SHP77 (cell line): Measurements from ENCODE around the gene ZNF497.
A peak's percentile ranks its signal among the peaks of the same experiment; 100 is the strongest.
"Not testable (repeated sequence)": the region's sequence is repeated elsewhere in the genome, so short reads cannot be mapped to it uniquely, and the experiment has no call there.

ENCODE experiments used
- DNase-seq, 2 experiments: peaks; one replicate each; lab custom pipeline; 2025; lab: John Stamatoyannopoulos, UW

The ZNF497 gene

GRCh38 chr19:58362272-58362994, at the start of gene ZNF497:
ZNF497 (minus strand) TSS chr19:58362751; CDS start chr19:58357635, 5,116 bp downstream.
- DNase-seq = peak; percentile 95 to 97

DNA sequence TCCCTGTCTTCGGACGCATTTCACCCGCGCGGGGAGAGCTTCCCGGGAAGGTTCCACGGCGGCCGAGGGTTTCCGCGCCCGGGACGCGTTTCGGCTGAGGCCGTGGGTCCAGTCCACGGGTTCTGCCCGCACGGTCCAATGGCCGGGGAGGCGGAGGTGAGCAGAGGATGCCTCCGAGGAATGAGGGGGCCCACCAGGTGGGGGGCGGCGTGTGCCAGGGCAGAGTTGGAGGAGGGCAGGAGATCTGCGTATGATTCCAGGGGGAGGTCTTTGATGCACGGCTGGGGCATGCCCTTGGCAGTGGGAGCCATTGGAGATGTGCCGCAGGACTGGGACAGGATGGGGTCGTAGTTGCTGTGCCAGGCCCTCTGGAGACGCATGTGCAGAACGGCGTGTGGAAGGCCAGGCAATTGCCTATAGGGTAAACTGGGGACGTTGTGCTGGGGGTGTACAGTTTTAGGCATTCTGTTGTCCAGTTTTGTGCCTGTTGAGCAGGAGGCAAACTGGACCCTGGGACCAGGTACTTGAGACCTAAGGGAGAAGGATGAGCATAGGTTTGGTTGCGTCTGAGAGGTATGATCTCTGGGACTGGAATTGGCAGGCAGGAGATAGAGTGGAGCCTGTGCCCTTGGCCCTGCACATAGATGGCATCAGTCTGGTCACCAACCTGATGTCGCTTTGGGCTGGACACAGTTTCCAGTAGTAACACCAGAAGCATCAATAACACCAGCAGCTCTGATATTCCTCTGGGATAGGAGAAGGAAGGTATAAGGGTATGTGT, 46.6 kb upstream of the ZNF497 start:
- DNase-seq = peak in 1 of 2 experiments; percentile 50

DNA sequence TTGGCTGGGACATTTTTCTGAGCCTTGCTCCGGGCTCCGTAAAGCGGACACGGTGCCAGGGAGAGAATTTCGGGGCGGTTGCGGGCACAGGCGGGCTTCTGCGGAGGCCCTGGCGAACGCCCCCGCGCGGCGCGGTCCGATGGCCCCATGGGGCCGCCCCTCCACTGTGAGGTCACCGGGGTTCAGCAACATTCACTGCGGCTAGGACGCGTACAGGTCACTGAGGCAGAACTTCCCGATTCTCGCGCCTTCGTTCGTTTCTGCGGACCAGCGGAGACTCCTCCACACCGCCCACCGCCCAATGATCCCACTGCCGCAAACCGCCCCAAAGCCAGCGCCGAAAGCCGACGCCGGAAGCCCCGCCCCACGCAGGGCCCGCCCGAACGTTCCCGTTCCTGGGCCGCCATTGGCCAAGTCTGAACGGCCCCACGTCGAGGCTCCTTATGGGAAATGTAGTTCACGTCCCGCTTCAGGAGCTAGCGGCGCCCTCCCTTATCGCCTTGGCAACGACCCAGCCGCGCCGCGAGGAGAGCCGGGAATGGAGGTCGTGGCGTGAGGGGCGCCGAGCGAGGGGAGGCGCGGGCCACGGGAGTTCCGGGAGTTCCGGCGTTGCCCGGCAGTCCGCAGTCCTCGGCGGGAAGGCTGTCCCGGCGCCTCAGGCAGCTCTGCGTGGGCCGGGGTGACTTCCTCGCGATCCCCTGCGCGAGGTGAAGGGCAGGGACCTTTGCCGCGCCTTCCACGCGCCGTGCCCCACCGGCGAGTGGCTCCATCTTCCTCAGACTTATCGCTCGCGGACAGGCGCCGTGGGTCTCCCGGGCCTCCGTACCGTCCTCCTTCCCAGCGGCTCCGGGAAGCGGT, 45.8 kb upstream of the ZNF497 start, which contains the start of gene ZNF584:
TSS of gene ZNF584 (plus strand) at position 498 of the 858 bp plus-strand sequence. CDS start 499 bp downstream, outside the sequence.
- peak; percentile 88 to 97 for DNase-seq

DNA sequence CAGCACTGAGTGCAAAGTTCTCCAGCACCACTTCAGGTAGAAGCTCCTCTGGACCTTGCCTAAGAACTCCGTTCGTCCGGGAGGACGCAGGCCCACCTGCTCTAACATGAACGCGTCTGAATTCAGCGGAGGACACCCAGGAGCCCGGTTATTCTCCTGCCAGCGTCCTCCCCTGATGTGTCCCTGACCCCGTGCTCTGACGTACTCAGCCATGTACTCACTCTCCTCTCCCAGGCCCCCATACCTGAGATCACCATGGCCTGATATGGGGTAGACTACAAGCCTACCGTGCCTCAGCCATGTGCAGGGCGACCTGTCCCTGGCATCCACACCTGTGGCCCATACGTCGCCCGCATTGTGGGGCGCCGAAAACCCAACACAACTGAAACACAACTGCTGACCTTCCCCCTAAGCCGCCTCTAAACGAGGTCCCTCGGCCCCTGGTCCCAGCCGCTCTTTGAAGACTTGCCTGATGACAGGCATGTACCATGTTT, 45.2 kb upstream of the ZNF497 start:
- no peak for DNase-seq

DNA sequence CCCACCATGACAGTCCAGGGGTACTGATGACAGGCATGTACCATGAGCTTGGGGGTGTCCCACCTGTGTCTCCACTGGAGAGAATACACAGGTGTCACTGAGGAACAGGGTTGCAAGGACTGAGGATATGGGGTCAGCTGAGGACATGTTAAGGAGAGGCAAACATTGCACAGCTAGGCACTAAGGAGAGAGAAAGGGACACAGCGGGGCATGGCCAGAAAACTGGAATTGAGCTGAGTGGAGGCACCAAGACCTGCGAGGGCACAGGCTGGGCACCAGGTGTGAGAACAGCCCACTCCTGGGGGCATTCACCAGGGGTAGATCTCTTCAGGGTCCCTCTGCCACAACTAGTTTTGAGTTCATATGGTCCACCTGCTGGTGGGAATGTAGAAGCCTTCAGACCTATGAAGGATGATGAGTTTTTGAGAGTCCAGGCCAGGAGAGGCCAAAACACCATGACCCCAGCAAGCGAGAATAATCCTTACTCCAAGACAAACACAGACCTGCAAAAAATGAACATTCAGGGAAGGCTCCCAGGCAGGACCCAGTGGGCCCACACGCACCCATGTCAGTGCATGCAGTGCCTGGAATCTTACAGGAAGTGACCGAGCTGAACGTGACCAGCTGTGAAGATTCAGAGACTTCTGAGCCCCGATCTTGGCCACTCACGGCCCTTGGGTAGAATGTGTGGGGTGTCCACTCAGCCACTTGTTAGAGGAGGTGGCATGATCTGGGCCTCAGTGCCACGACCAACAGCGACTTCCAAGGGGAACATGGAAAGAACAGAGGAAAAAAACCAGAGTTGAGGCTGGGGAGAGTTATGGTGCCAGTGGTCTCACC, 44.5 kb upstream of the ZNF497 start:
- DNase-seq = no peak

DNA sequence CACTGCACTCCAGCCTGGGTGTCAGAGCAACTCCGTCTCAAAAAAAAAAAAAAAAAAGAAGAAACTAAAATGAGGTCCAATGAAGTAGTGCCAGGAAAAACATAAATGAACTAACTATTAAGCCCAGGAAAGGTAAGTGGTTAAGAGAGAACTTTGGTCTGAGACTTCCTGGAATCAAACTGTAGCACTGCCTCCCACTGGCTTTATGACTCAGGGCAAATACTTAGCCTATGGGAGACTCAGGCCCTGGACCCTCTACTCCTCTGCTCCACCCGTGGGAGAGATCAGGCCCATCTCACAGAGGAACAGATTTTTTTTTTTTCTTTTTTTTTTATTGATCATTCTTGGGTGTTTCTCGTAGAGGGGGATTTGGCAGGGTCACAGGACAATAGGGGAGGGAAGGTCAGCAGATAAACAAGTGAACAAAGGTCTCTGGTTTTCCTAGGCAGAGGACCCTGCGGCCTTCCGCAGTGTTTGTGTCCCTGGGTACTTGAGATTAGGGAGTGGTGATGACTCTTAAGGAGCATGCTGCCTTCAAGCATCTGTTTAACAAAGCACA, 41.4 kb upstream of the ZNF497 start:
- not testable (repeated sequence) for DNase-seq

DNA sequence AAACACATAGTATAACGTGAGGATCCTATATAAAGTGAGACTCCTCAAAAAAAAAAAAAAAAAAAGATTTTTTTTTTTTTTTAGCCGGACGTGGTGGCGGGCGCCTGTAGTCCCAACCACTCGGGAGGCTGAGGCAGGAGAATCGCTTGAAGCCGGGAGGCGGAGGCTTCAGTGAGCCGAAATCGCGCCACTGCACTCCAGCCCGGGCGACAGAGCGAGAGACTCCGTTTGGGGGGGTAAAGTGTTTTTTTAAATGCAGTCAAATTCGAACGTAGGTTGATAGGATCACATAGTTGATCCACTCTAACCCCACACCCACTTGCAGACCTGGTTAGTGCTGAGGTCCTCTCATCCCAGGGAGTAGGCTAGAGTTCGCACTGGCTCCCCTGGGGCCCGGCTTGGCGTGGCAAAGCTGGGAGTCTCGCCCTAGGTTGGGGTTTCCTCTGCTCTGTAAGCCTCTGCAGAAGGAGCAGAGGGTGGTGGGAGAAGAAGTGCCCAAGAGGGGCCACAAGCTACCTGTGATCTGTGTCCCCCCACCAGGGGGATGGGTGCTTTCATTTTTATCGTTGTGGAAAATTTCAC, 39.4 kb upstream of the ZNF497 start:
- no peak for DNase-seq

GRCh38 chr19:58400916-58401839, 38.6 kb upstream of the ZNF497 start:
- DNase-seq = peak; percentile 99

GRCh38 chr19:58400316-58400915, 37.9 kb upstream of the ZNF497 start:
- DNase-seq = peak in 1 of 2 experiments; percentile 40

- no peak for DNase-seq
These were observed 37.4 kb upstream of the ZNF497 start for GRCh38 chr19:58399903-58400302.

GRCh38 chr19:58398545-58398944, 36.0 kb upstream of the ZNF497 start:
- DNase-seq = no peak

- no peak for DNase-seq
These were observed 35.5 kb upstream of the ZNF497 start for GRCh38 chr19:58398087-58398486.

GRCh38 chr19:58397533-58398037, 35.0 kb upstream of the ZNF497 start:
- no peak for DNase-seq

DNA sequence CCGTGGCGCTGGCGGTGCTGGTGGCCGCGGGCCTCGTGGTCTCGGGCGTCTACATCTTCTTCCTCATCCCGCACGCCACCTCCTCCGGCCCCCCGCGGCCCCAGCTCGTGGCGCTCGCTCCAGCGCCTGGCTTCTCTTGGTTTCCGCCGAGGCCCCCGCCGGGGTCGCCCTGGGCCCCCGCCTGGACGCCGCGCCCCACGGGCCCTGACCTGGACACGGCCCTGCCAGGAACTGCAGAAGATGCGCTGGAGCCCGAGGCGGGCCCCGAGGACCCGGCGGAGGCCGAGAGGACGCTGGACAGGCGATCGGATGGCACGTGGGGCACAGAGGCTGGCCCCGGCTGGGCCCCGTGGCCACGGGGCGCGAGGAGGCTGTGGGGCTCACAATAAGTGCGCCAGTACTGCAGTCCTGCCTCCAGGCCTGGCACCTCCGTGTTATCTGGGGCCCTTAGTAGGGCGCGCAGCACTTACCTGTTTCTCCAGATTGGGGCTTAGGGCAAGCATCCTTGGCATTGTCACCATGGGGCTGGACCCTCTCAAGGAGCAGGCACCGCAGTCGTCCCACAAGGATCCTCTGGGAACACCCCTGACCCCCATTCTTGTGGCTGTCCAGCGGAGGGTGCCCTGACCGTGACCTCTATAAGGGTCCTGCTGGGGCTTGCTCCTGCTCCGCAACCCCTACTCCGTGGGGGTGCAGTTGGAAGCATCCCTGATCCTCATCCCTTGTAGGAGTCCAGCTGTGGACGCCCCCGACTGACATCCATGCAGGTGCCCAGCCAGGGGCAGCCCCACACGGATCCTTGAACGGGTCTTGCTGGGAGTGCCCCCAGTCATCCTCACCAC, 34.4 kb upstream of the ZNF497 start:
- DNase-seq = no peak

- DNase-seq = no peak
These were observed 33.6 kb upstream of the ZNF497 start for GRCh38 chr19:58395979-58396627.

GRCh38 chr19:58395220-58395978, 32.8 kb upstream of the ZNF497 start, which contains the start of gene RNF225:
RNF225 (plus strand) TSS chr19:58395656; CDS start chr19:58396090, 434 bp downstream.
- DNase-seq = no peak
